H1 (cell line): ENCODE results near the gene DNAH12. TPM values are rescaled to one million over a fixed set of nuclear protein-coding genes. Genes with fewer than 3 reads are reported as not detected.

Experiments
- CTCF ChIA-PET: fragments of 300-600 bp; sonication (Branson Sonifier 250); formaldehyde crosslinking; loops from one replicate; lab custom pipeline; 2021; ENCODE audit not compliant: partially characterized antibody; lab: Charles Lee
- POLR2A ChIA-PET: fragments of 300-600 bp; sonication (Branson Sonifier 250); formaldehyde crosslinking; loops from one replicate; lab custom pipeline; 2021; ENCODE audit warnings: inconsistent platforms; ENCODE audit not compliant: partially characterized antibody; lab: Charles Lee
- DNase-seq, 2 experiments: peaks; one replicate each; pipeline versions ENCODE4 v3.0.0 to v3.0.0-alpha.2; 2010 to 2022; ENCODE audit warnings: low spot score in 2 of 2, low read depth in 1 of 2, mixed read lengths in 1 of 2
- FAIRE-seq: peaks from 2 replicates; lab custom pipeline; 2011; peaks lifted over from hg19 to GRCh38; lab: Jason Lieb, UNC
- H2AFZ ChIP-seq: 2 replicates; pipeline ENCODE4 v1.8.1; 2012; ENCODE audit warnings: low read length, inconsistent platforms
- H2AK5ac ChIP-seq: 2 replicates; pipeline ENCODE4 v1.6.1; 2013; ENCODE audit warnings: low read depth, low read length
- H2BK120ac ChIP-seq: replicated peaks from 2 replicates; pipeline ENCODE3; 2013; ENCODE audit warnings: low read depth, low read length, inconsistent platforms
- H2BK12ac ChIP-seq: 2 replicates; pipeline ENCODE4 v1.6.1; 2013; ENCODE audit warnings: low read depth, low read length
- H2BK15ac ChIP-seq: 2 replicates; pipeline ENCODE4 v1.6.1; 2013; ENCODE audit warnings: low read length
- H2BK20ac ChIP-seq: 2 replicates; pipeline ENCODE4 v1.6.1; 2013; ENCODE audit warnings: low read length
- H2BK5ac ChIP-seq: 2 replicates; pipeline ENCODE4 v1.6.1; 2013; ENCODE audit warnings: low read depth, low read length
- H3K14ac ChIP-seq: 2 replicates; pipeline ENCODE4 v1.6.1; 2013; ENCODE audit warnings: inconsistent platforms; ENCODE audit not compliant: insufficient read length
- H3K18ac ChIP-seq: 2 replicates; pipeline ENCODE4 v1.6.1; 2013; ENCODE audit warnings: low read length; ENCODE audit errors: extremely low read depth
- H3K23ac ChIP-seq: 2 replicates; pipeline ENCODE4 v1.6.1; 2013; ENCODE audit warnings: inconsistent platforms; ENCODE audit not compliant: insufficient read length
- H3K23me2 ChIP-seq: 2 replicates; pipeline ENCODE4 v1.6.1; 2013; ENCODE audit warnings: low read depth, low read length
- H3K27ac ChIP-seq: 2 replicates; pipeline ENCODE4 v1.6.1; 2011; ENCODE audit warnings: low read depth, low read length, inconsistent platforms
- H3K27me3 ChIP-seq, 4 experiments: replicated peaks in 1 of 4; 1 replicate in 1 of 4; 2 replicates in 3 of 4; pipeline versions ENCODE4 v1.6.1 to v1.8.1; 2011 to 2013; ENCODE audit warnings: low read length in 3 of 4, mild to moderate bottlenecking in 3 of 4, inconsistent platforms in 2 of 4, mixed read lengths in 2 of 4, moderate library complexity in 1 of 4; ENCODE audit not compliant: control insufficient read depth in 3 of 4, insufficient read depth in 3 of 4; ENCODE audit errors: extremely low read depth in 1 of 4
- H3K36me3 ChIP-seq, 4 experiments: 2 replicates each; pipeline versions ENCODE4 v1.6.1 to v1.8.1; 2011 to 2013; ENCODE audit warnings: mild to moderate bottlenecking in 4 of 4, low read length in 3 of 4, moderate library complexity in 2 of 4, control low read depth in 1 of 4, inconsistent platforms in 1 of 4; ENCODE audit not compliant: insufficient read depth in 4 of 4, control insufficient read depth in 2 of 4
- H3K4ac ChIP-seq: replicated peaks from 2 replicates; pipeline ENCODE3; 2013; ENCODE audit warnings: low read length, low read depth, mixed read lengths, inconsistent platforms; ENCODE audit not compliant: insufficient read length
- H3K4me1 ChIP-seq, 4 experiments: replicated peaks in 1 of 4; 1 replicate in 1 of 4; 2 replicates in 3 of 4; pipeline versions ENCODE4 v1.6.1 to v1.8.1; 2011 to 2013; ENCODE audit warnings: low read length in 3 of 4, inconsistent platforms in 2 of 4, mixed read lengths in 1 of 4; ENCODE audit not compliant: insufficient read depth in 4 of 4, control insufficient read depth in 3 of 4
- H3K4me2 ChIP-seq, 2 experiments: 2 replicates each; pipeline versions ENCODE4 v1.6.1 to v1.8.1; 2011 to 2013; ENCODE audit warnings: low read depth in 2 of 2, low read length in 2 of 2, control low read depth in 1 of 2, inconsistent platforms in 1 of 2, mild to moderate bottlenecking in 1 of 2; ENCODE audit not compliant: insufficient read depth in 1 of 2
- H3K4me3 ChIP-seq, 4 experiments: fragments of 200-600, 300-600 bp in 1 of 4; sonication (generic), shearing (Covaris generic), sonication (Bioruptor Twin) in 1 of 4; 2 replicates each; pipeline versions ENCODE4 v1.5.1 to v1.8.1; 2011 to 2016; ENCODE audit warnings: low read length in 4 of 4, low read depth in 3 of 4, control low read depth in 2 of 4, inconsistent platforms in 2 of 4, mild to moderate bottlenecking in 2 of 4, mixed read lengths in 1 of 4, moderate library complexity in 1 of 4; ENCODE audit not compliant: insufficient read depth in 2 of 4; ENCODE audit errors: extremely low read depth in 1 of 4
- H3K56ac ChIP-seq: replicated peaks from 2 replicates; pipeline ENCODE3; 2013; ENCODE audit warnings: low read depth, mild to moderate bottlenecking, mixed read lengths, low read length, inconsistent platforms; ENCODE audit not compliant: insufficient read length
- H3K79me1 ChIP-seq: 2 replicates; pipeline ENCODE4 v1.6.1; 2013; ENCODE audit warnings: low read depth, low read length, control low read depth
- H3K79me2 ChIP-seq, 2 experiments: 2 replicates each; pipeline versions ENCODE4 v1.6.1 to v1.8.1; 2012 to 2013; ENCODE audit warnings: low read length in 2 of 2, mild to moderate bottlenecking in 2 of 2, inconsistent platforms in 1 of 2; ENCODE audit not compliant: insufficient read depth in 2 of 2, control insufficient read depth in 1 of 2
- H3K9ac ChIP-seq, 4 experiments: replicated peaks in 1 of 4; 1 replicate in 1 of 4; 2 replicates in 3 of 4; pipeline versions ENCODE4 v1.6.1 to v1.8.1; 2011 to 2013; ENCODE audit warnings: low read depth in 3 of 4, low read length in 3 of 4, control low read depth in 2 of 4, mild to moderate bottlenecking in 2 of 4, moderate library complexity in 2 of 4, inconsistent platforms in 1 of 4; ENCODE audit errors: extremely low read depth in 1 of 4
- H3K9me3 ChIP-seq, 2 experiments: 2 replicates each; pipeline versions ENCODE4 v1.6.1 to v1.8.1; 2012 to 2013; ENCODE audit warnings: mild to moderate bottlenecking in 2 of 2, moderate library complexity in 2 of 2, control low read depth in 1 of 2, inconsistent platforms in 1 of 2, low read depth in 1 of 2, low read length in 1 of 2, mixed read lengths in 1 of 2; ENCODE audit not compliant: insufficient read depth in 2 of 2
- H4K20me1 ChIP-seq, 2 experiments: replicated peaks in 1 of 2; 2 replicates each; pipeline versions ENCODE3 to v1.8.1; 2011 to 2013; ENCODE audit warnings: inconsistent platforms in 2 of 2, low read length in 2 of 2, mild to moderate bottlenecking in 1 of 2; ENCODE audit not compliant: insufficient read depth in 2 of 2, control insufficient read depth in 1 of 2
- H4K5ac ChIP-seq: 2 replicates; pipeline ENCODE4 v1.6.1; 2013; ENCODE audit warnings: low read length, low read depth, mixed read lengths, inconsistent platforms; ENCODE audit not compliant: insufficient read length
- H4K8ac ChIP-seq: 2 replicates; pipeline ENCODE4 v1.8.0; 2013; ENCODE audit warnings: mild to moderate bottlenecking, moderate library complexity, low read length, inconsistent platforms; ENCODE audit not compliant: insufficient read depth; ENCODE audit errors: extremely low read depth
- H4K91ac ChIP-seq: replicated peaks from 2 replicates; pipeline ENCODE3; 2013; ENCODE audit warnings: low read length, mixed read lengths, inconsistent platforms; ENCODE audit not compliant: insufficient read length
- CBX8 ChIP-seq: fragments of 300-800, 300-1000 bp; sonication (generic); IDR thresholded peaks from 2 replicates; pipeline ENCODE4 v1.7.1; 2016; ENCODE audit warnings: low read depth, low read length, borderline replicate concordance
- YY1 ChIP-seq: IDR thresholded peaks from 2 replicates; pipeline ENCODE4 v1.6.1; 2011; ENCODE audit warnings: low read depth, mild to moderate bottlenecking, low read length
- WGBS, 2 experiments: shearing (Covaris generic) in 1 of 2; methylation state at CpG; one replicate each; pipeline versions ENCODE4 v1.1.6 to v1.1.7; 2013 to 2015; ENCODE audit warnings: low lambda C conversion rate in 2 of 2, mixed read lengths in 2 of 2, inconsistent platforms in 1 of 2, low coverage in 1 of 2, missing lambda C conversion rate in 1 of 2; ENCODE audit not compliant: insufficient replicate concordance in 2 of 2, insufficient coverage in 1 of 2, insufficient read length in 1 of 2; ENCODE audit errors: extremely low coverage in 1 of 2, missing lambda C conversion rate in 1 of 2; 5-methylcytosine and 5-hydroxymethylcytosine counted together
- polyA plus RNA-seq, 7 experiments: library from polyadenylated mRNA; depleted of rRNA in 3 of 7; stranded (reverse) in 5 of 7; unstranded in 2 of 7; fragments of >200 nt in 5 of 7; fragments of 200-250 nt in 2 of 7; gene quantifications; 1 replicate in 5 of 7; 2 replicates in 1 of 7; 4 replicates in 1 of 7; pipeline versions ENCODE4 v1.2.1 to v1.2.3, GENCODE V29; 2011 to 2013; ENCODE audit warnings: missing spikeins in 2 of 7, mixed read lengths in 2 of 7
- total RNA-seq: library from RNA; stranded (reverse); fragmentation: NEBNext Ultra II Directional; extraction: Animal tissue kit (Norgen Biotek cat#: 25700); gene quantifications from 2 replicates; pipeline ENCODE4 v1.2.1, GENCODE V29; 2021

The DNAH12 gene
- total and polyA plus RNA-seq, 2 of the 8 experiments (the other 6 are each of a cell fraction or from before 2014, with no cell fraction given): not detected

- FAIRE-seq (no peak), DNase-seq (no peak)
- H3K23ac ChIP-seq: no peak overlapping the region
- H3K18ac ChIP-seq: no peak overlapping the region
- 86% methylated on average over 1 of the region's 1 CpG; no CpG with 5 or more reads in 1 of the 2 experiments for WGBS, 2 experiments
- POLR2A ChIA-PET: no interaction called here
- no peaks in the 10 kb centered on the region for H3K27me3 ChIP-seq
- H3K79me1 ChIP-seq: no peaks in the 10 kb centered on the region
- H4K8ac ChIP-seq: no peak overlapping the region
- H3K4ac ChIP-seq: no peak overlapping the region
- H3K4me3 ChIP-seq: no peak overlapping the region
- H3K23me2 ChIP-seq: no peaks in the 10 kb centered on the region
- no peaks in the 10 kb centered on the region for H4K20me1 ChIP-seq
- H3K36me3 ChIP-seq: no peaks in the 10 kb centered on the region
- H2BK15ac ChIP-seq: no peak overlapping the region
- no peak overlapping the region for H2BK12ac ChIP-seq
- no peak overlapping the region for H3K4me2 ChIP-seq
- CTCF ChIA-PET: interaction anchor here (0.5 to 3.5 kb wide), 6 partner anchors 12 to 591 kb away, joined by 3 to 15 read pairs (median 4); no protein-coding TSS in a partner anchor
- H2BK20ac ChIP-seq: no peak overlapping the region
- H3K79me2 ChIP-seq: no peaks in the 10 kb centered on the region
- no peak overlapping the region for H2BK120ac ChIP-seq
- no peak overlapping the region for H3K14ac ChIP-seq
- H3K4me1 ChIP-seq: peaks cover 0 to 3% (median under 1%) of the 10 kb centered on the region in 4 experiments; a peak in 1 of 7 replicates
- H2BK5ac ChIP-seq: no peak overlapping the region
- H2AFZ ChIP-seq: no peak overlapping the region
- no peak overlapping the region for H3K56ac ChIP-seq
- H3K9me3 ChIP-seq: no peaks in the 10 kb centered on the region; a peak in 1 of 4 replicates
- TF ChIP-seq CBX8 (no peak), YY1 (no peak)
- TF ChIP-seq, all 59 proteins: peak for 0
- Histone ChIP-seq H4K91ac (no peak overlapping the region), H2AK5ac (no peak overlapping the region), H3K27ac (no peak overlapping the region), H3K9ac (no peak overlapping the region), H4K5ac (no peak overlapping the region)
Observed at GRCh38 chr3:57446318-57446841, 97.8 kb downstream of the DNAH12 start.
